ENCODE measurements around the gene IFT27. TPM values are rescaled to one million over a fixed set of nuclear protein-coding genes. Genes with fewer than 3 reads are reported as not detected.
A peak's percentile ranks its signal among the peaks of the same experiment; 100 is the strongest.

The IFT27 gene
- total and polyA plus RNA-seq, 4 donors = 18.9 to 51.1 (median 26.4) TPM

DNA sequence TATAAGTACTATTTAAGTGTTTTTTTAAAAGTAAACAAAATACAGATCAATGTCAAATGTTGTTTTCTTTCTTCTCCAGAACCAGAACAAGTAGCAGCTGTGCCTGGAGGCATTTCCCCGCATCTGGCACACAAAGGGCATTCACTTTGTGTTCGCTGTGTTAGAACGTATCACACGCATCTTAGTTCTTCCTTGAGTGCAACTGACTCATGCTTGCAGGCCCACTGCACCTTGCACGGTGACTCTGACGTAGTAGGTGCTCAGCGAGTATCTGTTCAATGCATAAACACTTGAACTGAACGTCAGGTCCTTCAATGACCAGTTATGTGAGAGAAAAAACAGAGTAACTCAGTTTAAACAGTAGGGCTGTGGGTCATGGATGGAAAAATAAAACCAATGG, 3.5 kb downstream of the IFT27 start:
- 89 to 93% methylated on average over 8 of the region's 8 CpGs for WGBS, 2 donors
- no peak for DNase-seq

DNA sequence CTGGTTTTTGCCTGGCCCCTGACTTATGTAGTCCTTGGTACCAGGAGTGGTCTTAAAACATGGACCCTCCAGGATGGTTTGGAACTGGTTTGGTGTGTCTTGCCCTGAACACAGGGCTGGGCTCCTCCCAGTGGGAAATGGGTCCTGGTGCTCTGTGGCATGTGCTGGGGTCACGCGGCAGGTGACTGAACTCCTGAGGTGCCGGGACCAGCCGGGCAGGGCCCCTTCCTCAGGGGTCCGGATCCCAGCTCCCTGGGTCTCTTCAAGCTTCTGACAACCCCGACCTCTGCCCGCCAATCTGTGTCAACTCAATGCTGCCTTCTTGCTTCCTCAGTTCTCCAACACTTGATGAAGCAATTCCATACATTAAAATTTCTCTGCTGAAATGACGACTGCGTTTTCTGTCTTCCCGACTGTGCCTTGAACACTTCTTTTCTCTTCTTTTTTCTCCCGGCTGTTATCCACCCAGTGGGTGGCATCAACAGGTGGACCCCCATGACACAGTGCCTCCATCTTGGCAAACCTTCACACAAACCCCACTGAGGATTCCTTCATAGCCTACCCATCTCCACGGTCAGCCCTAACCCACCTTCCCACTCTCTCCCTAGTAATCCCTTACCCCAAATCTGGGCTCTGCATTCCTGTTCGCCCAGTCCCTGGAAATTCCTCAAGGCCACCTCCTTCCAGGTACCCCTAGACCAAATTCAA, 4.4 kb downstream of the IFT27 start:
- 93 to 95% methylated on average over 13 of the region's 13 CpGs for WGBS, 2 donors
- Histone ChIP-seq H3K9ac (ENCODE audit: insufficient read depth in 1 of 2, low read length in 2 of 2) (no peak overlapping the region), H3K27me3 (ENCODE audit: control insufficient read depth in 3 of 3, insufficient read depth in 3 of 3, low read length in 2 of 3) (no peaks in the 10 kb centered on the region), H3K36me3 (ENCODE audit: control insufficient read depth in 4 of 4, insufficient read depth in 4 of 4, low read length in 4 of 4) (peaks cover 0 to 18% (median 6%) of the 10 kb centered on the region in 4 donors), H3K4me1 (ENCODE audit: control insufficient read depth in 5 of 5, insufficient read depth in 5 of 5, low read length in 5 of 5) (peaks cover 0 to 8% (median 3%) of the 10 kb centered on the region in 5 donors), H3K27ac (ENCODE audit: low read depth in 1 of 2, low read length in 1 of 2) (no peak overlapping the region), H3K4me3 (no peak overlapping the region), H3K9me3 (ENCODE audit: control insufficient read depth in 4 of 4, insufficient read depth in 3 of 4, low read length in 3 of 4) (no peaks in the 10 kb centered on the region)
- DNase-seq (no peak), ATAC-seq (ENCODE audit: insufficient read depth, low FRiP score) (no peak)
- no peak for TF ChIP-seq CTCF (IDR thresholded peaks at IDR 0.05; ENCODE audit: control extremely low read depth, extremely low read depth)

More for the DNA sequence above, 3.5 kb downstream of the IFT27 start:
- Histone ChIP-seq H3K9ac (ENCODE audit: insufficient read depth in 1 of 2, low read length in 2 of 2) (no peak overlapping the region), H3K4me3 (no peak overlapping the region), H3K27me3 (ENCODE audit: control insufficient read depth in 3 of 3, insufficient read depth in 3 of 3, low read length in 2 of 3) (no peaks in the 10 kb centered on the region), H3K36me3 (ENCODE audit: control insufficient read depth in 4 of 4, insufficient read depth in 4 of 4, low read length in 4 of 4) (peaks cover 0 to 10% (median 1%) of the 10 kb centered on the region in 4 donors), H3K27ac (ENCODE audit: low read depth in 1 of 2, low read length in 1 of 2) (no peak overlapping the region), H3K4me1 (ENCODE audit: control insufficient read depth in 5 of 5, insufficient read depth in 5 of 5, low read length in 5 of 5) (peaks cover 0 to 12% (median 4%) of the 10 kb centered on the region in 5 donors), H3K9me3 (ENCODE audit: control insufficient read depth in 4 of 4, insufficient read depth in 3 of 4, low read length in 3 of 4) (no peaks in the 10 kb centered on the region)
- TF ChIP-seq CTCF (IDR thresholded peaks at IDR 0.05; ENCODE audit: control extremely low read depth, extremely low read depth) = no peak
- ATAC-seq (ENCODE audit: insufficient read depth, low FRiP score) = no peak

GRCh38 chr22:36770513-36771231, 5.2 kb downstream of the IFT27 start:
- no peak overlapping the region for H3K4me3 ChIP-seq
- no peak for ATAC-seq (ENCODE audit: insufficient read depth, low FRiP score)
- H3K4me1 ChIP-seq (ENCODE audit: control insufficient read depth in 5 of 5, insufficient read depth in 5 of 5, low read length in 5 of 5) = peaks cover 0 to 7% (median 4%) of the 10 kb centered on the region in 5 donors
- no peaks in the 10 kb centered on the region for H3K27me3 ChIP-seq (ENCODE audit: control insufficient read depth in 3 of 3, insufficient read depth in 3 of 3, low read length in 2 of 3)
- WGBS, 2 donors = 56 to 59% methylated on average over 11 of the region's 11 CpGs
- no peak overlapping the region for H3K9ac ChIP-seq (ENCODE audit: insufficient read depth in 1 of 2, low read length in 2 of 2)
- H3K27ac ChIP-seq (ENCODE audit: low read depth in 1 of 2, low read length in 1 of 2) = no peak overlapping the region
- TF ChIP-seq CTCF (IDR thresholded peaks at IDR 0.05; ENCODE audit: control extremely low read depth, extremely low read depth) = no peak
- DNase-seq = peak in 1 of 3 donors; percentile 7
- H3K9me3 ChIP-seq (ENCODE audit: control insufficient read depth in 4 of 4, insufficient read depth in 3 of 4, low read length in 3 of 4) = no peaks in the 10 kb centered on the region
- H3K36me3 ChIP-seq (ENCODE audit: control insufficient read depth in 4 of 4, insufficient read depth in 4 of 4, low read length in 4 of 4) = peaks cover 0 to 23% (median 8%) of the 10 kb centered on the region in 4 donors
